AG04450 (cell line): Measurements from ENCODE around the gene CDKAL1. TPM values are rescaled to one million over a fixed set of nuclear protein-coding genes. Genes with fewer than 3 reads are reported as not detected.

ENCODE experiments used
- CTCF ChIA-PET: fragments of 300-600, 350-600 bp; formaldehyde crosslinking; extraction: SDS; loops from one replicate; lab custom pipeline; 2022; ENCODE audit warnings: antibody characterized with exemption, inconsistent platforms; lab: Charles Lee
- POLR2A ChIA-PET: fragments of 350-600 bp; formaldehyde crosslinking; extraction: SDS; loops from one replicate; lab custom pipeline; 2021; ENCODE audit warnings: antibody characterized with exemption, inconsistent platforms; lab: Yijun Ruan, JAX
- DNase-seq: peaks from one replicate; pipeline ENCODE4 v3.0.0-alpha.2; 2011; ENCODE audit warnings: low read depth, low spot score
- H3K27ac ChIP-seq: one replicate; pipeline ENCODE4 v1.5.1; 2012; ENCODE audit warnings: low read depth, low read length, control low read depth
- H3K27me3 ChIP-seq: one replicate; pipeline ENCODE4 v1.6.0; 2012; ENCODE audit warnings: low read length; ENCODE audit not compliant: control insufficient read depth, insufficient read depth
- H3K4me3 ChIP-seq: 2 replicates; pipeline ENCODE4 v1.5.1; 2011; ENCODE audit warnings: mild to moderate bottlenecking, low read depth, low read length, control low read depth
- H3K9me3 ChIP-seq: 2 replicates; pipeline ENCODE4 v1.5.1; 2012; ENCODE audit warnings: low read length; ENCODE audit not compliant: control insufficient read depth, insufficient read depth
- CTCF ChIP-seq: IDR thresholded peaks from 2 replicates; pipeline ENCODE4 v1.5.1; 2011; ENCODE audit warnings: low read depth, low read length, control low read depth, inconsistent platforms
- polyA plus RNA-seq: library from polyadenylated mRNA; depleted of rRNA; stranded (reverse); fragments of >200 nt; gene quantifications from 2 replicates; pipeline ENCODE4 v1.2.3, GENCODE V29; 2011

CDKAL1 gene
- polyA plus RNA-seq, 1 experiment: 9.2 TPM

DNA sequence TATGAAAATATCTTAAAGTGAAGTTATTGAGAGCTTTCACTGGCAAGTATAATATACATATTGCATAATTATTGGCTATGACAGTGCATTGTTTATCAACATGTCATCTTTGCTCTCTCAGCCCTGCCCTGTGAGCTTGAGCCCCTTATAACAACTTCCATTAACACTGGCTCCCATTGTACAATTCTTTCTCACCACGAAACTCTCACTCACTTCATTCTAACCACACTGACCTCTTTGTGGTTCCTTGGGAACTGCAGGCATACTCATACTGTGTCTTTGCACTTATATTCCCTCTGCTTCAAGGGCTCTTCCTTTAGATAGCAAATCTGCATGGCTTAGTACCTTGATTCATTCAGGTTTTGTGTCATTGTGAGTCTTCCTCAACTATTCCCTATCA, 411.8 kb downstream of the CDKAL1 start:
- no peak overlapping the region for H3K27ac ChIP-seq
- CTCF ChIA-PET: no interaction called here
- no peak overlapping the region for H3K4me3 ChIP-seq
- no peaks in the 10 kb centered on the region for H3K9me3 ChIP-seq
- no peak for DNase-seq
- POLR2A ChIA-PET: no interaction called here
- no peaks in the 10 kb centered on the region for H3K27me3 ChIP-seq
- TF ChIP-seq CTCF: 0 out of 2 replicates have a peak, but pooled peaks have one; percentile 27

GRCh38 chr6:20946890-20947289, 412.6 kb downstream of the CDKAL1 start:
- no peak for DNase-seq
- Histone ChIP-seq H3K27ac (no peak overlapping the region), H3K9me3 (no peaks in the 10 kb centered on the region), H3K27me3 (no peaks in the 10 kb centered on the region), H3K4me3 (no peak overlapping the region)
- ChIA-PET POLR2A (no interaction called here), CTCF (interaction anchor here (0.7 kb wide), 1 partner anchor 188 kb away, joined by 3 read pairs; no protein-coding TSS in a partner anchor)
- TF ChIP-seq CTCF: no peak

GRCh38 chr6:20947977-20948376, 413.7 kb downstream of the CDKAL1 start:
- POLR2A ChIA-PET: no interaction called here
- DNase-seq: no peak
- no peak for TF ChIP-seq CTCF
- Histone ChIP-seq H3K27me3 (no peaks in the 10 kb centered on the region), H3K27ac (no peak overlapping the region), H3K4me3 (no peak overlapping the region), H3K9me3 (no peaks in the 10 kb centered on the region)
- CTCF ChIA-PET: no interaction called here

DNA sequence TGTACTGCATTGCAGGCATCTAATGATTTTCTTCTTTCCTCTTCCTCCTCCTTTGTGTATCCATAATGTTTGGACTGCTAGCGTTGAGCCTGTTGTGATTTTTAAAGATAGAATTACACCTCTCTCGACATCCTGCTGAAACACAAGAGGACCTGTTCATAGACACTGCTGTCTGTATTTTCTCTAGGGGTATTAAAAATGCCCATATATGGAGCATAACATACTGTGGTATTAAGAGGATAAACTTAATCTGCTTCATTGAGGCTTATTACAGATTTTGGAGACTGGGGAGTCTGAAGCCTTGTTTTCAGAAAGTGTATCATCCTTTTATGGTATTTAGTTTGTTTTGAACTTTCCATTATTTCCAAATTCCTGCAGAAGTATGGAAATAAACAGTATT, 414.3 kb downstream of the CDKAL1 start:
- ChIA-PET POLR2A (no interaction called here), CTCF (no interaction called here)
- DNase-seq: no peak
- no peaks in the 10 kb centered on the region for H3K9me3 ChIP-seq
- no peak for TF ChIP-seq CTCF
- no peak overlapping the region for H3K4me3 ChIP-seq
- H3K27ac ChIP-seq: no peak overlapping the region
- no peaks in the 10 kb centered on the region for H3K27me3 ChIP-seq

GRCh38 chr6:20949138-20949537, 414.9 kb downstream of the CDKAL1 start:
- Histone ChIP-seq H3K27me3 (no peaks in the 10 kb centered on the region), H3K9me3 (no peaks in the 10 kb centered on the region), H3K27ac (no peak overlapping the region), H3K4me3 (no peak overlapping the region)
- no peak for TF ChIP-seq CTCF
- CTCF ChIA-PET: no interaction called here
- POLR2A ChIA-PET: no interaction called here
- DNase-seq: no peak
